ENCODE results near the gene CHD1.

The CHD1 gene

GRCh38 chr5:98975223-98975622 lies 46.4 kb upstream of the CHD1 start:
- Histone ChIP-seq H3K27me3 (ENCODE audit: insufficient read depth, poor library complexity, severe bottlenecking) (no peaks in the 10 kb centered on the region), H3K27ac (ENCODE audit: poor library complexity, severe bottlenecking) (no peak overlapping the region), H3K4me1 (ENCODE audit: insufficient read depth, poor library complexity, severe bottlenecking) (peaks cover 13% of the 10 kb centered on the region), H3K4me3 (ENCODE audit: severe bottlenecking) (no peak overlapping the region), H3K9me3 (ENCODE audit: severe bottlenecking) (no peaks in the 10 kb centered on the region), H3K36me3 (ENCODE audit: low read depth) (no peaks in the 10 kb centered on the region)
- no peak for TF ChIP-seq CTCF (IDR thresholded peaks at IDR 0.05; ENCODE audit: poor library complexity, severe bottlenecking)
- ATAC-seq (ENCODE audit: low read depth) (peak; percentile 92), DNase-seq (ENCODE audit: low spot score) (no peak)

GRCh38 chr5:98969400-98969799 lies 40.6 kb upstream of the CHD1 start:
- no peak for TF ChIP-seq CTCF (IDR thresholded peaks at IDR 0.05; ENCODE audit: poor library complexity, severe bottlenecking)
- DNase-seq (ENCODE audit: low spot score) (no peak), ATAC-seq (ENCODE audit: low read depth) (no peak)
- Histone ChIP-seq H3K27ac (ENCODE audit: poor library complexity, severe bottlenecking) (no peak overlapping the region), H3K4me3 (ENCODE audit: severe bottlenecking) (no peak overlapping the region), H3K36me3 (ENCODE audit: low read depth) (no peaks in the 10 kb centered on the region), H3K4me1 (ENCODE audit: insufficient read depth, poor library complexity, severe bottlenecking) (peaks cover 3% of the 10 kb centered on the region), H3K27me3 (ENCODE audit: insufficient read depth, poor library complexity, severe bottlenecking) (no peaks in the 10 kb centered on the region), H3K9me3 (ENCODE audit: severe bottlenecking) (no peaks in the 10 kb centered on the region)

GRCh38 chr5:98968056-98968564 lies 39.3 kb upstream of the CHD1 start:
- Histone ChIP-seq H3K4me1 (ENCODE audit: insufficient read depth, poor library complexity, severe bottlenecking) (no peaks in the 10 kb centered on the region), H3K4me3 (ENCODE audit: severe bottlenecking) (no peak overlapping the region), H3K9me3 (ENCODE audit: severe bottlenecking) (no peaks in the 10 kb centered on the region), H3K27me3 (ENCODE audit: insufficient read depth, poor library complexity, severe bottlenecking) (no peaks in the 10 kb centered on the region), H3K27ac (ENCODE audit: poor library complexity, severe bottlenecking) (no peak overlapping the region), H3K36me3 (ENCODE audit: low read depth) (no peaks in the 10 kb centered on the region)
- DNase-seq (ENCODE audit: low spot score): no peak
- no peak for TF ChIP-seq CTCF (IDR thresholded peaks at IDR 0.05; ENCODE audit: poor library complexity, severe bottlenecking)
- no peak for ATAC-seq (ENCODE audit: low read depth)

- DNase-seq (ENCODE audit: low spot score) (no peak), ATAC-seq (ENCODE audit: low read depth) (no peak)
- Histone ChIP-seq H3K36me3 (ENCODE audit: low read depth) (no peaks in the 10 kb centered on the region), H3K9me3 (ENCODE audit: severe bottlenecking) (no peaks in the 10 kb centered on the region), H3K4me3 (ENCODE audit: severe bottlenecking) (no peak overlapping the region), H3K27me3 (ENCODE audit: insufficient read depth, poor library complexity, severe bottlenecking) (no peaks in the 10 kb centered on the region), H3K4me1 (ENCODE audit: insufficient read depth, poor library complexity, severe bottlenecking) (no peaks in the 10 kb centered on the region), H3K27ac (ENCODE audit: poor library complexity, severe bottlenecking) (no peak overlapping the region)
- no peak for TF ChIP-seq CTCF (IDR thresholded peaks at IDR 0.05; ENCODE audit: poor library complexity, severe bottlenecking)
These were observed 36.4 kb upstream of the CHD1 start for GRCh38 chr5:98965226-98965625.

- no peaks in the 10 kb centered on the region for H3K36me3 ChIP-seq (ENCODE audit: low read depth)
- DNase-seq (ENCODE audit: low spot score): no peak
- H3K27me3 ChIP-seq (ENCODE audit: insufficient read depth, poor library complexity, severe bottlenecking): no peaks in the 10 kb centered on the region
- H3K27ac ChIP-seq (ENCODE audit: poor library complexity, severe bottlenecking): no peak overlapping the region
- H3K9me3 ChIP-seq (ENCODE audit: severe bottlenecking): no peaks in the 10 kb centered on the region
- TF ChIP-seq CTCF (IDR thresholded peaks at IDR 0.05; ENCODE audit: poor library complexity, severe bottlenecking): no peak
- no peaks in the 10 kb centered on the region for H3K4me1 ChIP-seq (ENCODE audit: insufficient read depth, poor library complexity, severe bottlenecking)
- ATAC-seq (ENCODE audit: low read depth): no peak
- H3K4me3 ChIP-seq (ENCODE audit: severe bottlenecking): no peak overlapping the region
These were observed 35.8 kb upstream of the CHD1 start for GRCh38 chr5:98964621-98965020.
